Transverse colon (tissue), 4 donors: ENCODE data around the gene IL36A.

Experiments used
- CTCF ChIP-seq, 5 experiments: fragments of 200-600 bp in 3 of 5; fragments of 450-650 bp in 2 of 5; sonication (generic) in 3 of 5; IDR thresholded peaks; 1 replicate in 2 of 5; 2 replicates in 3 of 5; pipeline ENCODE4 v1.5.1; 2016 to 2017; ENCODE audit warnings: antibody characterized with exemption in 5 of 5, inconsistent platforms in 3 of 5, mild to moderate bottlenecking in 2 of 5, moderate library complexity in 1 of 5
- EP300 ChIP-seq: sonication (generic); formaldehyde crosslinking; IDR thresholded peaks from one replicate; pipeline ENCODE4 v1.6.1; 2017; ENCODE audit warnings: antibody characterized with exemption, low read depth
- POLR2A ChIP-seq: fragments of 450-650 bp; IDR thresholded peaks from one replicate; pipeline ENCODE4 v1.6.1; 2016; ENCODE audit warnings: antibody characterized with exemption, mild to moderate bottlenecking, moderate library complexity
- POLR2AphosphoS5 ChIP-seq, 3 donors: sonication (generic); formaldehyde crosslinking; IDR thresholded peaks; one replicate each; pipeline ENCODE4 v1.6.1; 2016; ENCODE audit warnings: antibody characterized with exemption in 3 of 3

GRCh38 chr2:112977559-112978056 lies 27.7 kb upstream of the IL36A start, which contains the start of gene IL36G:
- TF ChIP-seq POLR2AphosphoS5 (IDR thresholded peaks at IDR 0.05) (no peak), POLR2A (no peak), CTCF (IDR thresholded peaks at IDR 0.05) (no peak), EP300 (no peak)
